KOPT-K1 (cell line): ENCODE data around the gene PLEKHG3.
"Not testable (repeated sequence)": the region's sequence is repeated elsewhere in the genome, so short reads cannot be mapped to it uniquely, and the experiment has no call there.

Source experiments
- H3K27ac ChIP-seq: fragments of 200-600 bp; sonication (generic); 2 replicates; pipeline ENCODE4 v1.5.1; 2016; ENCODE audit warnings: antibody characterized with exemption, mild to moderate bottlenecking, low read depth, low read length; ENCODE audit not compliant: poor library complexity, severe bottlenecking
- H3K36me3 ChIP-seq: fragments of 200-600 bp; sonication (generic); 2 replicates; pipeline ENCODE4 v1.5.1; 2017; ENCODE audit warnings: antibody characterized with exemption, mild to moderate bottlenecking, low read length, moderate library complexity; ENCODE audit not compliant: insufficient read depth
- H3K9me3 ChIP-seq: fragments of 200-600 bp; sonication (generic); 2 replicates; pipeline ENCODE4 v1.5.1; 2017; ENCODE audit warnings: antibody characterized with exemption, low read length, mild to moderate bottlenecking; ENCODE audit not compliant: insufficient read depth, poor library complexity, severe bottlenecking

PLEKHG3 gene

GRCh38 chr14:64704143-64704742 lies at the start of gene PLEKHG3:
PLEKHG3 (plus strand) TSS chr14:64704424; CDS start chr14:64727632, 23,208 bp downstream.
- H3K27ac ChIP-seq = no peak within 1 kb of the TSS
- no peaks in the 10 kb centered on the region for H3K36me3 ChIP-seq

GRCh38 chr14:64654901-64655300 lies 49.3 kb upstream of the PLEKHG3 start:
- Histone ChIP-seq H3K36me3 (no peaks in the 10 kb centered on the region), H3K27ac (no peak overlapping the region), H3K9me3 (no peaks in the 10 kb centered on the region)

More at GRCh38 chr14:64704143-64704742, at the start of gene PLEKHG3:
- no peaks in the 10 kb centered on the region for H3K9me3 ChIP-seq

- no peak overlapping the region for H3K27ac ChIP-seq
- H3K9me3 ChIP-seq = no peaks in the 10 kb centered on the region
- no peaks in the 10 kb centered on the region for H3K36me3 ChIP-seq
Observed at GRCh38 chr14:64656986-64657385, 47.2 kb upstream of the PLEKHG3 start.

- no peaks in the 10 kb centered on the region for H3K36me3 ChIP-seq
- H3K9me3 ChIP-seq = no peaks in the 10 kb centered on the region
- H3K27ac ChIP-seq = no peak overlapping the region
Observed at GRCh38 chr14:64658201-64658600, 46.0 kb upstream of the PLEKHG3 start.

- H3K27ac ChIP-seq, H3K9me3 ChIP-seq, H3K36me3 ChIP-seq: not testable (repeated sequence)
Observed at GRCh38 chr14:64658700-64659264, 45.4 kb upstream of the PLEKHG3 start.

GRCh38 chr14:64659366-64659765 lies 44.9 kb upstream of the PLEKHG3 start:
- Histone ChIP-seq H3K9me3 (no peaks in the 10 kb centered on the region), H3K36me3 (no peaks in the 10 kb centered on the region), H3K27ac (no peak overlapping the region)

- Histone ChIP-seq H3K27ac (no peak overlapping the region), H3K9me3 (no peaks in the 10 kb centered on the region), H3K36me3 (no peaks in the 10 kb centered on the region)
Observed at GRCh38 chr14:64663174-64663573, 41.0 kb upstream of the PLEKHG3 start.

GRCh38 chr14:64671591-64671990 lies 32.6 kb upstream of the PLEKHG3 start:
- Histone ChIP-seq H3K27ac (no peak overlapping the region), H3K36me3 (no peaks in the 10 kb centered on the region), H3K9me3 (no peaks in the 10 kb centered on the region)

- Histone ChIP-seq H3K9me3 (no peaks in the 10 kb centered on the region), H3K27ac (no peak overlapping the region), H3K36me3 (no peaks in the 10 kb centered on the region)
Observed at GRCh38 chr14:64673316-64673715, 30.9 kb upstream of the PLEKHG3 start.

GRCh38 chr14:64673748-64674147 lies 30.5 kb upstream of the PLEKHG3 start:
- Histone ChIP-seq H3K36me3 (no peaks in the 10 kb centered on the region), H3K9me3 (no peaks in the 10 kb centered on the region), H3K27ac (no peak overlapping the region)

GRCh38 chr14:64674829-64675228 lies 29.4 kb upstream of the PLEKHG3 start:
- Histone ChIP-seq H3K27ac (no peak overlapping the region), H3K36me3 (no peaks in the 10 kb centered on the region)

GRCh38 chr14:64675312-64675711 lies 28.9 kb upstream of the PLEKHG3 start:
- no peaks in the 10 kb centered on the region for H3K36me3 ChIP-seq
- H3K27ac ChIP-seq = no peak overlapping the region
- H3K9me3 ChIP-seq = no peaks in the 10 kb centered on the region

More at GRCh38 chr14:64674829-64675228, 29.4 kb upstream of the PLEKHG3 start:
- no peaks in the 10 kb centered on the region for H3K9me3 ChIP-seq

GRCh38 chr14:64676410-64677008 lies 27.7 kb upstream of the PLEKHG3 start:
- no peaks in the 10 kb centered on the region for H3K36me3 ChIP-seq
- H3K9me3 ChIP-seq = no peaks in the 10 kb centered on the region
- H3K27ac ChIP-seq = no peak overlapping the region

GRCh38 chr14:64680013-64680713 lies 24.1 kb upstream of the PLEKHG3 start:
- no peak overlapping the region for H3K27ac ChIP-seq
- H3K9me3 ChIP-seq = no peaks in the 10 kb centered on the region
- no peaks in the 10 kb centered on the region for H3K36me3 ChIP-seq

GRCh38 chr14:64680714-64681065 lies 23.5 kb upstream of the PLEKHG3 start:
- no peaks in the 10 kb centered on the region for H3K9me3 ChIP-seq
- H3K27ac ChIP-seq = no peak overlapping the region
- no peaks in the 10 kb centered on the region for H3K36me3 ChIP-seq
